Gastroesophageal sphincter (tissue), 4 donors: ENCODE data around the gene HOXB7. TPM values are rescaled to one million over a fixed set of nuclear protein-coding genes. Genes with fewer than 3 reads are reported as not detected.
A peak's percentile ranks its signal among the peaks of the same experiment; 100 is the strongest.

Experiments
- ATAC-seq: fragments of 150-250 bp; one replicate; pipeline ENCODE4 v1.9.1; 2016; ENCODE audit warnings: mild to moderate bottlenecking, moderate library complexity
- H3K27ac ChIP-seq, 4 donors: fragments of 200-600 bp; sonication (generic) in 3 of 4; 1 replicate in 3 of 4; 2 replicates in 1 of 4; pipeline ENCODE4 v1.5.1; 2016 to 2019
- H3K27me3 ChIP-seq: fragments of 200-600 bp; sonication (generic); one replicate; pipeline ENCODE4 v1.5.1; 2019
- H3K36me3 ChIP-seq, 2 donors: fragments of 200-600 bp; sonication (generic); one replicate each; pipeline ENCODE4 v1.5.1; 2019; ENCODE audit warnings: control low read depth in 1 of 2
- H3K4me1 ChIP-seq, 3 donors: fragments of 200-600 bp; sonication (generic); 1 replicate in 2 of 3; 2 replicates in 1 of 3; pipeline ENCODE4 v1.5.1; 2016 to 2019; ENCODE audit warnings: control low read depth in 2 of 3
- H3K4me3 ChIP-seq, 2 donors: fragments of 200-600 bp; sonication (generic); one replicate each; pipeline ENCODE4 v1.5.1; 2019; ENCODE audit warnings: mild to moderate bottlenecking in 1 of 2, moderate library complexity in 1 of 2
- H3K9me3 ChIP-seq, 3 donors: fragments of 200-600 bp; sonication (generic); one replicate each; pipeline ENCODE4 v1.5.1; 2017 to 2019; ENCODE audit warnings: control low read depth in 2 of 3
- EP300 ChIP-seq: sonication (generic); formaldehyde crosslinking; IDR thresholded peaks from one replicate; pipeline ENCODE4 v1.6.1; 2017; ENCODE audit warnings: antibody characterized with exemption, mild to moderate bottlenecking
- POLR2A ChIP-seq, 2 donors: fragments of 450-650 bp; IDR thresholded peaks; one replicate each; pipeline ENCODE4 v1.6.1; 2017; ENCODE audit warnings: antibody characterized with exemption in 2 of 2, mild to moderate bottlenecking in 2 of 2, moderate library complexity in 1 of 2
- POLR2AphosphoS5 ChIP-seq: sonication (generic); formaldehyde crosslinking; IDR thresholded peaks from one replicate; pipeline ENCODE4 v1.6.1; 2017; ENCODE audit warnings: antibody characterized with exemption
- WGBS, 2 donors: methylation state at CpG; one replicate each; pipeline ENCODE4 v1.1.5; 2018; ENCODE audit warnings: low coverage in 1 of 2; 5-methylcytosine and 5-hydroxymethylcytosine counted together
- total RNA-seq, 4 donors: library from RNA; depleted of rRNA; stranded (reverse); fragments of >200 nt; gene quantifications; one replicate each; pipeline ENCODE4 v1.1.0, GENCODE V29; 2016
- TF ChIP-seq, protein P1 (sequence below), 4 experiments: fragments of 200-600 bp in 2 of 4; fragments of 450-650 bp in 2 of 4; sonication (generic) in 1 of 4; IDR thresholded peaks; one replicate each; pipeline ENCODE4 v1.5.1; 2017 to 2019; ENCODE audit warnings: antibody characterized with exemption in 4 of 4, mild to moderate bottlenecking in 2 of 4, moderate library complexity in 2 of 4

HOXB7 gene
- total RNA-seq, 4 donors from 2014 or later, result 0.78 to 8.9 (median 3.0) TPM

DNA sequence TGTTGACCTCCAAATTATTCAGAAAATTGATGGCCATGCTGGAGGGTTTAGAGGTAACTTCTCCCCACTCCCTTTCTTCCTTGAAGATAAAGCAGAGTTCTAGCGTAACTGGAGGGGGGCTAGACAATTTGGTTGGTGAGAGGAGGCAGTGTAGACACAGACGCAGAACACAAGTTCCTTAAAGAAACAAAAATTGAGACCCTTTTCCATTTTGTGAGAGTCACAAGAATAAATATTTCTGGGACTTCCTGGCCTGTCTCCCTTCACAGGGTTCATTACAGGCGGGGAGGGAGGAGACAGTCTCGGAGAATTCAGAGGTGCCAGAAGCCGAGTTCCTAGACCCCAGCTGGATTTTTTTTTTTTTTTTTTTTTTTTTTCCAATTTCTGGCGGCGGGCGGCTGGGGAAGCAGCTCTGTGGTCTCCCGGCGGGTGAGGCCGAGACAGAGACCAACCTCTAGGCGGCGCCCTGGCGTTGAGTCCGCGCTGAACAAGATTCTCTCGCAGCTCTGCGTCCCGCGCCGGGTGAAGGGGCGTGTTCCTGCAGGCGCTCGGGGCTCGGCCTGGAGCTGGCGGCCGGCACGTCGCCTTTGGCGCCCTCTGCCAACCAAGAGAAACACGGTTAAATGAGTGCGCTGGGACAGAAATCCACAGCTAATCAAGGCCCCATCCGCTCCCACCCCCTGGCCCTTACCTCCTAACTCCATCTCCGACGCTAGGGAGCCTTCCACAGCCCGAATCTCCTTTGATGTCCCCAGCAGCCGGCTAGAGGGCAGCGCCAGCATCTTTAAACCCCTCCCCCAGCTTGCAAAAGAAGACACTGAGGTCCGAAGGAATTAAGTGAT, 25.6 kb upstream of the HOXB7 start:
- peaks cover 0 to 4% (median 0%) of the 10 kb centered on the region in 3 donors for H3K9me3 ChIP-seq
- no peak for TF ChIP-seq POLR2A (IDR thresholded peaks at IDR 0.05)
- TF ChIP-seq, protein P1, sequence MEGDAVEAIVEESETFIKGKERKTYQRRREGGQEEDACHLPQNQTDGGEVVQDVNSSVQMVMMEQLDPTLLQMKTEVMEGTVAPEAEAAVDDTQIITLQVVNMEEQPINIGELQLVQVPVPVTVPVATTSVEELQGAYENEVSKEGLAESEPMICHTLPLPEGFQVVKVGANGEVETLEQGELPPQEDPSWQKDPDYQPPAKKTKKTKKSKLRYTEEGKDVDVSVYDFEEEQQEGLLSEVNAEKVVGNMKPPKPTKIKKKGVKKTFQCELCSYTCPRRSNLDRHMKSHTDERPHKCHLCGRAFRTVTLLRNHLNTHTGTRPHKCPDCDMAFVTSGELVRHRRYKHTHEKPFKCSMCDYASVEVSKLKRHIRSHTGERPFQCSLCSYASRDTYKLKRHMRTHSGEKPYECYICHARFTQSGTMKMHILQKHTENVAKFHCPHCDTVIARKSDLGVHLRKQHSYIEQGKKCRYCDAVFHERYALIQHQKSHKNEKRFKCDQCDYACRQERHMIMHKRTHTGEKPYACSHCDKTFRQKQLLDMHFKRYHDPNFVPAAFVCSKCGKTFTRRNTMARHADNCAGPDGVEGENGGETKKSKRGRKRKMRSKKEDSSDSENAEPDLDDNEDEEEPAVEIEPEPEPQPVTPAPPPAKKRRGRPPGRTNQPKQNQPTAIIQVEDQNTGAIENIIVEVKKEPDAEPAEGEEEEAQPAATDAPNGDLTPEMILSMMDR (IDR thresholded peaks at IDR 0.05), result peak in 2 of 4 experiments; percentile 27 to 43
- TF ChIP-seq EP300, result no peak
- TF ChIP-seq POLR2AphosphoS5, result no peak
- H3K4me3 ChIP-seq, result no peak overlapping the region
- H3K4me1 ChIP-seq, result peaks cover 0 to 20% (median 0%) of the 10 kb centered on the region in 3 donors
- no peaks in the 10 kb centered on the region for H3K36me3 ChIP-seq
- ATAC-seq, result peak; percentile 62
- H3K27ac ChIP-seq, result no peak overlapping the region
- H3K27me3 ChIP-seq, result peaks cover 100% of the 10 kb centered on the region
- 17 to 26% methylated on average over 4 to 5 of the region's 39 CpGs for WGBS, 2 donors

DNA sequence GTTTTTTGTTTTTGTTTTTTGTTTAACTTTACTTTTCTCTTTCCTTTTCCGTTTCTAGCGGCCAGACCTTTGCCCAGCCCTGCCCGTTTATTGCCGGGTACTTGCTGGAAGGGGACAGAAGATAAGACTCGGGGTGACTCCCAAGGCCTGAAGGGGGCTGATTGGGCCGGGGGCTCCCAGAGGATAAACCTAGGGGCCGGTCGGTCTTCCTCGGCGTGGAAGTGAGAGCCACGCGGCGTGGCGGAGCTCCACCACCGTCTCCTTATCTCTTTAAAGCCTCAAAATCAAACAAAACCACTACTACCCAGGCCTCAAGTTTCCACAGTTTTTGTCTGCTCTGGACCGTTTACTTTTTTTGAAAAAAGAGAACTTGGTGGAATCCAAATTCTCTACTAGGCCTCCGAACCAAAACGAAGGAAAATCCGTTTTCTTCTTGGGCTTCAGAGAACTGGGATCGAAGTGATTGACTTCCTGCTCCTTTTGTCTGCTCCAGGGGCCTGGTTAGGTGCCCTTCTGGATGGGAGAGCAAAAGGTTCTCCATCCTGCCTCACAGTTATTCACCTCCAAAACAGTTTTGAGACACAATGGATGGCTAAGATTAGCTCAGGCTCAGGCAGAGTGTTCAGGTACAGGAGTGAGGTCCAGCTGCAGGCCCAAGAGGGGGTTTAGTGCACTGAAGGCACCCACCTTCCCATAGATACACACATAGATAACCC, 23.8 kb upstream of the HOXB7 start:
- no peak for ATAC-seq
- Histone ChIP-seq H3K36me3 (no peaks in the 10 kb centered on the region), H3K4me3 (no peak overlapping the region), H3K4me1 (peaks cover 0 to 20% (median 0%) of the 10 kb centered on the region in 3 donors), H3K9me3 (peaks cover 0 to 4% (median 0%) of the 10 kb centered on the region in 3 donors), H3K27me3 (peaks cover 100% of the 10 kb centered on the region), H3K27ac (no peak overlapping the region)
- WGBS, 2 donors, result 0 to 22% methylated on average over 1 to 20 of the region's 20 CpGs
- no peak for TF ChIP-seq POLR2AphosphoS5
- TF ChIP-seq EP300, result no peak
- TF ChIP-seq, protein P1 (IDR thresholded peaks at IDR 0.05), result no peak
- no peak for TF ChIP-seq POLR2A (IDR thresholded peaks at IDR 0.05)

DNA sequence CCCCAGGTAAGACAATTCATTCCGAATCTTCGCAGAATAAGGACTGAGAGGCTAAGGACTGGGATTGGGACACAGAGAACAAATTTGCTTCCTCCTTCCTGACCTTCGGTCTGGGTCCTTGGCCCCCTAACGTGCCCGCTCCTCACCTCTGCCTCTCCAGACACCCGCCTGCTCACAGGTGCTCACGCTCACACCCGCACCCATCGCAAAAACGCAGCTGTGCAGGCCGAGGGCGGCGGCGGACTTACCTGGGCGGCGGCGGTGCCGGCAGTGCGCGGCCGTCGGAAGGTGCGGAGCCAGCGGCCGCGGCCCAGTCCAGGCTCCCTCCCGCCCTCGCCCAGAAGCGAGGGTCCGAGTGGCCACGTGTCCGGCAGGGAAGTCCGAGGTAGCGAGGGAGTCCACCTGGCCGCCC, 22.5 kb upstream of the HOXB7 start:
- H3K36me3 ChIP-seq, result no peaks in the 10 kb centered on the region
- no peak overlapping the region for H3K4me3 ChIP-seq
- peaks cover 100% of the 10 kb centered on the region for H3K27me3 ChIP-seq
- no peak overlapping the region for H3K27ac ChIP-seq
- H3K9me3 ChIP-seq, result peaks cover 0 to 4% (median 0%) of the 10 kb centered on the region in 3 donors
- no peak for ATAC-seq
- 0 to 6% methylated on average over 2 to 7 of the region's 35 CpGs for WGBS, 2 donors
- TF ChIP-seq POLR2A (IDR thresholded peaks at IDR 0.05), result no peak
- no peak for TF ChIP-seq EP300
- no peak for TF ChIP-seq POLR2AphosphoS5
- TF ChIP-seq, protein P1 (IDR thresholded peaks at IDR 0.05), result no peak
- peaks cover 0 to 20% (median 0%) of the 10 kb centered on the region in 3 donors for H3K4me1 ChIP-seq

DNA sequence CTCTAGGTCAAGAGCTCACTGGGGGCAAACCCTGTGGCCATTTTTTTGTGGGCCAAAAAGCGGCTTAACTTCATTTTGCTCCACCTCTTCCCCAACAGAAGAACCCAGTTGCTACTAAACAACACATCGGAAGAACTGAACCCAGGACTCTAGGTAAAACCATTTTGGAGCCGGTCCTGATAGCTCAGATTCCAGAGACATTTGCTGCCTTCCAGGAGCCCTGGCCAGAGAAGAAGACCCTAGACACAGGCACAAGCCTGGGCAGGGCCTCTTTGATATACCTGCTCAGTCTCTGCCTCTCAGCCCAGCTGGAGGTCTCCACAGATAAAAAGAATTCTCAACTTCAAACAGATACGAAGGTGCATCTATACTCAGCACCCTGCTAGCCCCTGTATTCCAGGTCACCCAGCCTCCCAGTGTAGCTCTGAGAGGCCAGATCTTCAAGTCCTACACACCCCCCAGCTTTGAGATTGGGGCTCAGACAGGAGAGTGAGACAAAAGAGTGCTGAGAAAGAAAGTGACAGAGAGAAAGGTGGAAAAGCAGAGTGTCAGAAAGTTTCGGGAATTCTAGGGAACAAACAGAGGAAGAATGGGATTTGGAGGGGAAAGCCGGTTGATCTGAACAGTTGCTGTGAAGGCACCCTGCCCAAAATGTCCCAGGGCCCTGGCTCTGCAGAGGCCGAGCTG, 21.9 kb upstream of the HOXB7 start:
- Histone ChIP-seq H3K4me3 (no peak overlapping the region), H3K27ac (no peak overlapping the region), H3K9me3 (peaks cover 0 to 4% (median 0%) of the 10 kb centered on the region in 3 donors), H3K36me3 (no peaks in the 10 kb centered on the region), H3K27me3 (peaks cover 100% of the 10 kb centered on the region), H3K4me1 (peaks cover 0 to 20% (median 0%) of the 10 kb centered on the region in 3 donors)
- TF ChIP-seq, protein P1 (IDR thresholded peaks at IDR 0.05), result no peak
- ATAC-seq, result no peak
- WGBS, 2 donors, result 0 to 14% methylated on average over 1 to 5 of the region's 7 CpGs
